ENCODE data around the gene ATP6V1B1.

Gene ATP6V1B1

DNA sequence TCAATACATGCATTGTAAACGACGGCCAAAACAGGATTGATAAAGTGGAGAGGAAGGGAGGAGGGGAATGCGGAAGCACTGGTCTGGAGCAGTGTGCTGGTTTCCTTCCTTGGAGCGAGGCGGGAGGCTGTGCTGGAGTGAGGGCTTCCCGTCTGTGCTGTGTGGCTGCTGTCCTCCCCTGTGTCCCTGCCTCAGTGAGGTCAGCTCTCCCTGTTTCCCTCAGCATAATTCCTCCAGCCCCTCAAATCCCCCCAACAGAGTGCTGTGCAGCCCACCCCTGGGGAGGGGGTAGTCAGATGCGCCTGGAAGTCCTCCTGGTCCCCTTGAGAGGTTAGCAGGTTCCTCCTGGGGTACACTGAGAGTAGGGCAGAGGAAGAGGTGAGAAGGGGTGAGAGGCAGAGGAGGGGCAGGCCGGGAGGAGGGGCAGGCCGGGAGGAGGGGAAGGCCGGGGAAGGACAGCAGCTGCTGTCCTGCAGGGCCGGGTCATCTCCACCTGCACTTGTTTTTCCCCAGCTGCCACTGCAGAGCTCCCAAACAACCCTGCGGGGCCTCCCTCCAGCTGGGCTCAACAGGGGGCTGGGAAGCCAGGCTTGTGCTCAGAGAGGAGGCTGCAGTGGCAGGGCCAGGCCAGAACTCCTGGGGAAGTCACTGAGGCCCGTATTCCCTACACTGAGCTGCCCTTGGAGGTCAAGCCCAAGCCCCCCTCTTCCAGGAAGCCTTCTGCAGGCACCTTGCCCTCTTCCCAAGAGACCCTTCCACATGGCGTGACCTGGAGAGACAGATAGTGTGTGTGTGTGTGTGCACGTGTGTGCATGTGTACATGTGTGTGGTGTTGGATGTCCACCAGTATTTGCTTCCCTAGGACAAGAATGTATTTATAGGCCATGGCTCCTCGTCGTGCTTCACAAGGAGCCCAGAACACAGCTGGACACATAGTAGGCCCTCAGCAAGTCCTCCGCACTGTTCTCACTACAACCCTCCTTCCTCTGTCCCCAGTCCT, 13.2 kb upstream of the ATP6V1B1 start:
- in situ Hi-C loops (cut with MboI; ENCODE audit: low pct_unique_long_range_greater_than_20kb, low sequenced_read_pairs), result no loop called here
- no peak for DNase-seq

DNA sequence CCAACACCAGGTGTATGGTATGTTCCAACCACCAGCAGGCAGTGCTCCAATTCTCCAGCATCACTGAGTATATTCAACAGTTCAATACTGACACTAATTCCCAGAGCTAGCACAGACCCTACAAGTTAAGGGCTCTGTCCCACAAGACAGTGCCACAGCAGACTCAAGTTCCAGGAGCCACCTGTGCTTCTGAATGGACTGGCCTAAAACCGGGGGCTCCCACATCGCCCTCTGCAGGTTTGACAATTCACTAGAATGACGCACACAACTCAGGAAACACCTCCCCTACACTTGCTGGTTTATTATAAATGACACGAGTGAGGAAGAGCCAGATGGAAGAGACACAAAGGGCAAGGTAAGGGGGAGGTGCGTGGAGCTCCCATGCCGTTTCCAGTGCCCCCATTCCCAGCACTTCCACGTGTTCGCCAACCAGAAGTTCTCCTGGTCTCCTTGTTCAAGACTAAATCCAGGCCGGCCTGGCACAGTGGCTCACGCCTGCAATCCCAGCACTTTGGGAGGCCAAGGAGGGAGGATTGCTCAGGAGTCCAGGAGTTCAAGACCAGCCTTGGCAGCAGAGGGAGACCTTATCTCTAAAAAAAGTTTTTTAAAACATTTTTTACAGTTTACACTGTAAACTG, 12.2 kb upstream of the ATP6V1B1 start:
- DNase-seq, result peak; percentile 70
- in situ Hi-C loops (cut with MboI; ENCODE audit: low pct_unique_long_range_greater_than_20kb, low sequenced_read_pairs), result no loop called here

DNA sequence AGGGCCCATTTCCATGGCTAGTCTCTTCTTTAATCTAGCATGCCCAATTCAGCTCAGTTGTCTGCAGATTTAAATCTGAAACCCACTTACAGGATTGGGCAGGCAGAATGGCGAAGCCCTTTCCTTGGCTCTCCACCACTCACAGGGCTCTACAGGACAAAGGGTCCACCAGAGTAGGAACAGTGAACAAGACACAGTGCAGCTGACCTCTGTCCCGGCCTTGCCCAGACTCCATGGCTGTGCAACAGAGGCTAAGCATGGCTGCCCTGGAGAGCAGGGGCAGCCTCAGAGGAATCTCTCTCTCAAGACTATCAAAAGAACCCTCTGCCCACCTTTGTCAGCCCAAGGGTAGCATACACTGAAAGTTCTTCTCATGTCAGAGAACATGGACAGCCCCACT, 9.7 kb upstream of the ATP6V1B1 start:
- no peak for DNase-seq
- in situ Hi-C loops (cut with MboI; ENCODE audit: low pct_unique_long_range_greater_than_20kb, low sequenced_read_pairs), result loop anchor here (25.0 kb wide), 1 partner anchor 264 kb away; no protein-coding TSS in a partner anchor

DNA sequence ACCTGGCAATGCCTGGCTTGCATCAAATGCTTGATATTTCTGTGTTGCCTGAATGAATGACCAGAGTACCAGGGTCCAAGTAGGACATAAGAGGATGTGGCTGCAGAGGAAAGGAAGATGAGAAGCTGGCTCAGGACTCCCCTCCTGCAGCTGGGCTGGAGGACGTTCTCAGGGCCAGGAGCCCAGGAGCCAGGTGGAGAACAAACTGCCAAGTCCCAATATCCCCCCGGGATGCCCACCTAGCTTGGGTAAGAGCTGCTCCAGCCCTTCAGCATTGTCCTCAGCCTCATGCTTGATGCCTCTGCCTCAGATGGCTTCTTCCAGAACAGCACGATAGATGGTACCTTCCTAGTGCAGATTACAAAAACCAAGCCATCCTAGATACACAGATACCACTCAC, 8.6 kb upstream of the ATP6V1B1 start:
- in situ Hi-C loops (cut with MboI; ENCODE audit: low pct_unique_long_range_greater_than_20kb, low sequenced_read_pairs), result loop anchor here (25.0 kb wide), 1 partner anchor 265 kb away; no protein-coding TSS in a partner anchor
- no peak for DNase-seq

DNA sequence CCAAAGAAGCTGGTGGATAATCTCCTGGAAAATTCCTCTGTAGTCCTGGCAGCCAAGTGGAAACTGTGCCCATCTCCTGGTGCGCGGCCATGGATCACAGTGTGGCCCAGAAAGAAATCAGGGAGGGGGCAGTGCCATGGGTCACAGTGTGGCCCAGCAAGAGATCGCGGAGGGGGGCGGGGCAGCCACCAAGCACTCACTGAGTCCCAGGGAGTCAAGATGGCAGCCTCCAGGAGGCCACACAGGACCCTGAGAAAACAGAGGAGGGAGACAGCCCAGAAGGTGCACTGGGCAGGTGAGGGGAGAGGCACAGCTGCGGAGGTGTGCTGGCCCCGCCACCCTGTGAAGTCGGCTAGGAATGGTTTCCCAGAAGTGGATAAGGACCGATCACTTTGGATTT, 8.1 kb upstream of the ATP6V1B1 start:
- DNase-seq, result no peak
- in situ Hi-C loops (cut with MboI; ENCODE audit: low pct_unique_long_range_greater_than_20kb, low sequenced_read_pairs), result loop anchor here (25.0 kb wide), 1 partner anchor 265 kb away; no protein-coding TSS in a partner anchor

DNA sequence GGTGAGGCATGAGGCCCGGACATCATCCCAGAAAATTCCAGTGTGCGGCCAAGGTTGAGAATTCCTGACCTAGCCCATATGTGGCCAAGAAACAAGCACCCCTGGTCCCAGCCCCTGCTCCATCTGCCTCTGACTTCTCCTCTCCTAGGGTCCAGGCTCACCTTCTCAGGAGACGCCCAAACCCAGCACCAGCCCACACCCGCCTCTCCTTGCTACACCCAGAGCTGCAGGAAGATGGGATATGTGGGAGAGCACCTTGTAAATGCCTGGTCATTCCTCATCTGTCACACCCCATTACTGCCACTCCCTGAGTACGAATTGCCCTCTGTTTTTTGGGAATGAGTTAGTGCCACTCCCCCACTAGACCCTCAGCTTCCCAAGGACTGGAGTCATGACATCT, 7.3 kb upstream of the ATP6V1B1 start:
- in situ Hi-C loops (cut with MboI; ENCODE audit: low pct_unique_long_range_greater_than_20kb, low sequenced_read_pairs), result loop anchor here (25.0 kb wide), 1 partner anchor 266 kb away; no protein-coding TSS in a partner anchor
- DNase-seq, result no peak

DNA sequence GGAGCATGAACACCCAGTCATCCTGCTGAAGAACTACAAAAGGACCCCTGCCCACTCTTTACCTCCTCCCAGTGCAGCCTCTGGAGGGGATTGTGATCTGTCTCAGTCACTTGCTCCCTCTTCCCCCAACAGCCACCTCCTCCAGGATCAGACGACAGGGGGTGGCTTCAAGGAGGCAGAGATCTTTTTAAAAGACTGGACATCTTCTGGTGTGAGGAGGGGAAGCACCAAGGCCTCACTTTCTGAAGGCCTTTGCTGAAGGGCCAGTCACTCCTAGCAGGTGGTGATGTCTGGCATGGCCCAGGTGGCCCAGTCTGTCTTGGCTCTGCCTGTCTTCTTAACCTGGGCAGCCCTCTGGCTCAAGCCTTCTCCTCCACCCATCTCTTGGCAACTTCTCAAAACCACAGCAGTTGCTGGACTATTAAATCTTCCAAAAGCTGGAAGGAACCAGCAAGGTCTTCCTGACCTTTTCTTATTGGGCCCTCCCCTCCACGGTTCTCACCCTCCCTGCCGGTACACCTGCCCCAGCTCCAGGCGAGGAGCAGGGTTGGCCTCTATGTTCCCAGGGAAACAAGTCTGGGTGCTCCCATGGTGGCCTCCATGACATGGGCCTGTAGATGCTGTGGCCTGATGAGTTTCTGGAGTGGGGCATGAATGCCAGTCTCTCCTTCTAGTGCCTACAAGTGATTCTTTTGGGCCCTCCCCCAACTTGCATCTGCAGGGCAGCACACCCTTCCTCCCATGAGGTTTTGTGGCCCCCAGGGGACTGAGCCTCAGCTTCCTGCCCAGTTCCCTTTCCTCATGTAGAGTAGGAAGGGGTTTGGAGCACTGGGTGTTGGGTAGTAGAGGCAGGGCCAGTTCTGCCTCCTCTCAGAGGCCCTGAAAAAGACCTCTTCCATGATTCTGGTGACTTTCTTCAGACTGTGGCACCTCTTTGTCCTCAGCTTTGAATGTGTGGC, 5.0 kb upstream of the ATP6V1B1 start:
- no peak for DNase-seq
- in situ Hi-C loops (cut with MboI; ENCODE audit: low pct_unique_long_range_greater_than_20kb, low sequenced_read_pairs), result loop anchor here (25.0 kb wide), 1 partner anchor 268 kb away; no protein-coding TSS in a partner anchor

DNA sequence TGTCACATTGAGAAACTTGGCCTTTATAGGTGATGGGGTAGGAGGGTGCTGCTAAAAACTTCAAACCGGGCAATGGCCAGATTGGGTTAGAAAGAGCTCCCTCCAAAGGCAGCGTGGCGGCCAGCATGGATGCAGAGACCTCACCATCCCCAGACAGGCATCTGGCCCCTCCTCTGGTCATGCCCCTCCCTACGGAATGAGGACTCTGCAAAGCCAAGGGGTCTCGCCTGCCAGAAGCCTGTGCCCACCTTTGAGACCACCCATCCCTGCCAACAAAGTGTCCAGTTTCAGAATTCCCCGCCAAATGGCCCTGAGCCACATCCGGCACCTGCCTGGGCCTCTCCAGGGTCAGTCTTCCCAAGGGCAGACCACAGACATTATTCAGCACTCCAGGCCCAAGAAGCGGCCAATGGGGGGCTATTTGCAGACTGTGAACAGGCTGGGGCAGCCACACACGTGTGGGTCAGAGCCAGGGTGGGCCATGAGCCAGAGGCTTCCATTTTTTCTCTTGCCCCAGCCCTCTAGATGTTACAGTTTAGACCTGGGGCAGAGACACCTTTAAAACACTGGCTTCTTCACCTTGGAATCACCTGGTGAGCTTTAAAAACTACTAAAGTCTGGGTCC, 4.2 kb upstream of the ATP6V1B1 start:
- in situ Hi-C loops (cut with MboI; ENCODE audit: low pct_unique_long_range_greater_than_20kb, low sequenced_read_pairs), result loop anchor here (25.0 kb wide), 1 partner anchor 269 kb away; no protein-coding TSS in a partner anchor
- no peak for DNase-seq

DNA sequence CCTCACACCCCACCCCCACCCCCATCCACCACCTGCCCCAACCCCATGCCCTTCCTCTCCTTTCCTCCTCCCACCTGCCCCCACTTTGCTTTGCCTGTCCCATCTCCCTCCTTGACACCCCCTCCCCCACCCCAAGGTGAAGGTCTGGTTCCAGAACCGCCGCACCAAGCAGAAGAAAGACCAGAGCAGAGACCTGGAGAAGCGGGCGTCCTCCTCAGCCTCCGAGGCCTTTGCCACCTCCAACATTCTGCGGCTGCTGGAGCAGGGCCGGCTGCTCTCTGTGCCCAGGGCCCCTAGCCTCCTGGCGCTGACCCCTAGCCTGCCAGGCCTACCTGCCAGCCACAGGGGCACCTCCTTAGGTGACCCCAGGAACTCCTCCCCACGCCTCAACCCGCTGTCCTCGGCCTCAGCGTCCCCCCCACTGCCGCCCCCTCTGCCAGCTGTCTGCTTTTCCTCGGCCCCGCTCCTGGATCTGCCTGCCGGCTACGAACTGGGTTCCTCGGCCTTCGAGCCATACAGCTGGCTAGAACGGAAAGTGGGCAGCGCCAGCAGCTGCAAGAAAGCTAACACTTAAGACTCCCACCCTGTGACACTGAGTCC, 3.0 kb upstream of the ATP6V1B1 start:
- in situ Hi-C loops (cut with MboI; ENCODE audit: low pct_unique_long_range_greater_than_20kb, low sequenced_read_pairs), result loop anchor here (25.0 kb wide), 1 partner anchor 270 kb away; no protein-coding TSS in a partner anchor
- no peak for DNase-seq

DNA sequence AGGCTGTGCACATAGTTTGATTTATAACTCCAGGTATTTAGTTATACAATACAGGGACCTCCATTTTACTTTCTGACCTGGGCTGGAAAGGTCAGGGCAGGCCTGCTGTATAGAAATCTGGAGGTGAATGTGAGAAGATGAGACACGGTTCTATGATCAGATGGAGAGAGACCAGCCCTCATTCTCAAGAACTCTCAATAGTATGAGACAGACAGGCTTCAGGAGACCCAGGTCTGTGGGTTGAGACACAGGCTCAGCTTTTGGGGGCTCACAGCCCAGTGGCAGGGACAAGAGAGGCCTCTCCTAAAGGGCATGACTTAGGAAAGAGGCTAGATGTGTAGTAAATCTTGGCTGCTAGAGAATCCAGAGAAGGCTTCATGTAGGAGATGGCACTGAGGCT, 719 bp upstream of the ATP6V1B1 start:
- in situ Hi-C loops (cut with MboI; ENCODE audit: low pct_unique_long_range_greater_than_20kb, low sequenced_read_pairs), result loop anchor here (25.0 kb wide), 1 partner anchor 273 kb away; no protein-coding TSS in a partner anchor
- no peak for DNase-seq

DNA sequence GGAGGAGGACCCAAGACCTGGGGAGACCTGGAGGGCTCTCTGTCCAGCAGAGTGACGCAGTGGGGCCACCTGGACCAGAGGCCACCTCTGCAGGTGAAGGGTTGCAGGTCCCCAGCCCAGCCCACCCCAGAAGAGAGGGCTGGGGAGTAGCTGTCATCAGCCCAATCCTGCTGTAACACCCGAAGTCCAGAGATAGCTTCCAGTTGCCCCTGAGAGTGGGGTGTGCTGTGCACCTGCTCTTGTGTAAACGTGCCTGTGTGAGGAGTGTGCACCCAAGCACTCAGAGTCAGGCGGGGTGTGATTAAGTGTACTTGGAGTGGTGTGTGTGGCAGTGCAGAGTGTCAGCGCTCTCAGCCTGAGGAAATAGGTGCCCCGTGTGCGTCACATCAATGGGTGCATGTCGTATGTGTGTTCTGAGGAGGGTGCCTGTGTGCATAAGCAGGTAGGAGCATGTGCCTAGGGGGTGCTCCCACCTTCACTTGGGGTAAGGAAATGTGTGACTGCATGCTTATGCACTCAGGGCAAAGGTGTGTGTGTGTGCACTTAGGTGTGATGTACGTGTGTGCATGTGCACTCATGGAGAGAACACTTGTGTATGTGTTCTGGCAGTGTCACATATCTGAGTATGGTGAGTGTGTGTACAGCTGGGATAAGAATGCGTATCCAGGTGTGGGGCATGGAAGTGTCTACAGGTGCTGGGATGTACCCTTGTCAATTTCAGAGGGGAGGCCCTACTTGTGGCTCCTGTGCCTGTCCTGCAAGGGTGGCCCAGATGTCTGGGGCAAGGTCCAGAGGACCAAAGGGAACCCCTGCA, 672 bp downstream of the ATP6V1B1 start:
- in situ Hi-C loops (cut with MboI; ENCODE audit: low pct_unique_long_range_greater_than_20kb, low sequenced_read_pairs), result loop anchor here (25.0 kb wide), 1 partner anchor 274 kb away; no protein-coding TSS in a partner anchor
- no peak for DNase-seq

DNA sequence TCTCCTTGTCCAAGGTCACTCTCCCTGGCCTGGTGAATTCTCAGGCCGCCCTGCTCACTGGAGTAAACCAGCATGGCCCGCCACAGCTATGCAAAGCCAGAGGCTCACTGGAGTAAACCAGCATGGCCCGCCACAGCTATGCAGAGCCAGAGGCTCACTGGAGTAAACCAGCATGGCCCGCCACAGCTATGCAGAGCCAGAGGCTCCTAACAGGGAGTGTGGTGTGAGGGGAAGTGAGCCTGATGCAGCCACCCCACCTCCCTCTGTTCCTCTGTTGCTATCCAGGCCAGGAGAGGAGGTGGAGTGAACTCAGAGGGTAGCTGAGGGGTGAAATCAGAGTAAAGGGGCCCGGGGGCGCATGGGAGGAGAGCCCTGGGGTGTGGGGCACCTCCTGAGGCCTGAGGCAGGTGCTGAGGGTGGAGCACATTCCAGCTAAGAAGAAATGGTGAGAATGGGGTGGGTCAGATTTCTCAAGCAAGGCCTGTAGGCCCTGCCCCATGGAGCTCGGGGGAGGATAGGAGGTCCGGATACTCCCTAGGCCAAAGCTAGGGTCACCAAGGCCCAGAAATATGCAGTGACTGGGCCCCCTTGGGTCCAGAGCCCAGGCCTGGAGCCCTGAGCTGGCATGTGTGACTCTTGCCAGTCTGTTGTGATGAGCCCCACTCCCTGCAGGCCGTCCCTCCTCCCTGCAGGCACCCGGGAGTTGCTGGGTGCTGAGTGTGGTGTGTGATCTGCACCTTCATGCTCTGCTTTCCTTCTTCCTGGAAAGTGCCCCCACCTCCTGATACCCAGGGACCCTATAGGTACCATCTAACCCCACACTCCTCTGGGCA, 1.5 kb downstream of the ATP6V1B1 start:
- in situ Hi-C loops (cut with MboI; ENCODE audit: low pct_unique_long_range_greater_than_20kb, low sequenced_read_pairs), result loop anchor here (25.0 kb wide), 1 partner anchor 275 kb away; no protein-coding TSS in a partner anchor
- DNase-seq, result no peak

DNA sequence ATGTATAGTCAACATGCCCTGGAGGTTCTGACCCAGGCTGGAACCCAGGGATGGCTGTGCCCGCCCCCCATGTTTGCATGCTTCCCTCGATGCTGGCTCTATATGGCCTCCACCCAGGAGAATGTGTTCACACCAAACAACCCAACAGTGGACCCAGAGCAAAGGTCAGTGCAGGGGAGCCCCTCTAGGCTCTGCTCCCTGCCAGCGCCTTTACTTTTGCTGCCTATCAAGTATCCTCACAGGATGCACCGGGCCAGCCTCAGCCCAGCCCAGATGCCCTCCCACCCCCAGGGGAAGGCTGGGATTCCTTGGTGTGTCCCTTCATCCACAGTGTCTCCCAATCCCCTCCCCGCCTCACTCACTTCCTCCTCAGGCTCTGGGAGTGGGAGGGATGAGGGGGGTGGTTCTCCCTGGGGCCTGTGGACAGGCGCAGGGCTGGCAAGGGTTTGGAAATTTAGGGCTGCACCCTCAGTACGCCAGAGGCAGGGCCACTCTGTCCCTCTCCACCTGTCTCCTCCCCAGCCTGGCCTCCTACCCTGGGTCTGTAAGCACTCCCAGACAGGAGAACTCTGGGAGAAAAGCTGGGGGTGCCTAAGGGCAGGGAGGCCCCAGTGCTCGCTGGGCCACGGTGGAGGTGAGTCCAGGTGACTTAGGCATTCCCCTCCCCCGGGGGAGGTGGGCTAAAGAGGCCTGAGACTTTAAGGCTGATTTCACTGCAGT, 2.3 kb downstream of the ATP6V1B1 start:
- DNase-seq, result no peak
- in situ Hi-C loops (cut with MboI; ENCODE audit: low pct_unique_long_range_greater_than_20kb, low sequenced_read_pairs), result loop anchor here (25.0 kb wide), 1 partner anchor 276 kb away; no protein-coding TSS in a partner anchor

DNA sequence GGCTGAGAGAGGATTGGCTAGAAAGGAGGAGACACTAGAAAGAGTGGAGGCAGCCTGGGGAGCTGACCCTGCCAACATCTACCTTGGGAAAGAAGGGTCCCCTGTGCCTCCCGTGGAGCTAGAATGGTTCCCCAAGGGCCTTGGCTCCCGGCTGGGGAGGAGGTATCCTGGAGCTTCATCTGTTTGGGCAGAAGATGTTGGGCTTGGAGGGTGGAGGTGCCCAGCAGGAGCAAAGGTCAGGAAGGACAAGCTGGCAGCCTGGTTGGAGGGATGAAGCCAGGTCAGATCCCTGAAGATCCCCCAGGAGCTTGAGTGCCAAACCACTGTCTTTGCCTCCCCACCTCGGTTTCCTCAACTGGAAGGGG, 2.9 kb downstream of the ATP6V1B1 start:
- DNase-seq, result no peak
- in situ Hi-C loops (cut with MboI; ENCODE audit: low pct_unique_long_range_greater_than_20kb, low sequenced_read_pairs), result loop anchor here (25.0 kb wide), 1 partner anchor 276 kb away; no protein-coding TSS in a partner anchor

DNA sequence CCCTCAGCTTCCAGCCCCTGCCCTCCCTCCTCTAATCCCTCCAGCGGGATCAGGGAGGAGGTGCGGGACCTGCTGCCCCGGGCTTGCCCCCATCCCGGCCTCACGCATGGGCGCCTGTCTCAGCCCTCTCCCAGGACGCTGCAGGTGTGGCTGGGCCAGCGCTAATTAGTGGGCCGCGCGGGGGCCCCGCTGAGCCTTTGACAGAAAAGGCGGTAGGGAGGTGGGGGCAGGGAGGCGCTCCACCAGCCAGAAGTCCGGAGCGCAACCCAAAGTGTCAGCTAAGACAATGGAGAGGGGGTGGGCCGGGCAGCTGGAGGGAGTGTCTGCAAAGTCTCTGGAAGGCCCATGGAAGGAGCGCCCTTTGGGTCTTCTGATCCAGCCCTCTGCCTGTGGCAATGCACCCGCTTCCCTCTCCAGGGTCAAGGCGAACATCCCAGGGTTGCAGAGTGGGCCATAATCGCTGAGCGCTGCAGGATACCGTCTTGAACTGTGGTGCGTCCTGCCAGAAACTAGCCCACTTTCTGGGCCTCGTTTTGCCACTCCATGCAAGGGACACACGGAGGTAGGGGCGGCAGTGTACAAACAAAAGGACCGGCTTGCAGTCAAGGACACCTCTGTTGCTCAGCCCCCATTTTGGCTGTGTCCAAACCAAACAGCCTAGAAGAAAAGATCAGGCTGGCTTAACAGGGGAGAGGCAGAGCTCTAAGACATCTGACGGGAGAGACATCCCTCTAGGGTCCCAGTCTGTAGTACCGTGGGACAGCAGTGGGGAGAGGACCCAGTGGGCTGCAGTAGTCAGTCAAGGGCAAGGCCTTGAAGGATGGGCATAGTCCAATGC, 3.5 kb downstream of the ATP6V1B1 start:
- in situ Hi-C loops (cut with MboI; ENCODE audit: low pct_unique_long_range_greater_than_20kb, low sequenced_read_pairs), result loop anchor here (25.0 kb wide), 1 partner anchor 277 kb away; no protein-coding TSS in a partner anchor
- DNase-seq, result no peak

All from KBM-7 (cell line).